ES-I3 (cell line): ENCODE measurements around the gene RACGAP1.
A peak's percentile ranks its signal among the peaks of the same experiment; 100 is the strongest.

Source experiments
- H3K36me3 ChIP-seq: 2 replicates; pipeline ENCODE4 v1.6.1; 2013; ENCODE audit warnings: mild to moderate bottlenecking, low read length, control low read depth, moderate library complexity; ENCODE audit not compliant: insufficient read depth
- H3K4me1 ChIP-seq: 2 replicates; pipeline ENCODE4 v1.6.1; 2013; ENCODE audit warnings: mild to moderate bottlenecking, control low read depth, low read length; ENCODE audit not compliant: insufficient read depth
- H3K9ac ChIP-seq: 2 replicates; pipeline ENCODE4 v1.6.1; 2013; ENCODE audit warnings: low read depth, mild to moderate bottlenecking, low read length, moderate library complexity
- H3K9me3 ChIP-seq: 2 replicates; pipeline ENCODE4 v1.6.1; 2013; ENCODE audit warnings: mild to moderate bottlenecking, low read length, moderate library complexity; ENCODE audit not compliant: control insufficient read depth, insufficient read depth

Gene RACGAP1

DNA sequence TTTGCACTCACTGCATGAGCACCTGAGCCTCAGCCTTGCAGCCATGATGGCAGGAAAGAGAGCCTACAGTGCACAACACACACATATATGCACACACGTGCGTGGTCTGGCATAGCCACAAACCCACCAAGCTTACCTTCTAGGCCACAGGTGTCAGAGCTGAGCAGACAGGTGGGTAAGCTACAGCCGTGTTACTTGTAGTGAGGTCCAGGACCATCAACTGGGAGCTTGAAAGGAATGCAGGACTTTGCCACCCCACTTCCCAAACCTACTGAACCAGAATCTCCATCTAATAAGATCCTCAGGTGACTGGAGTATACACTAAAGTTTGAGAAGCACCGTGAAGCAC is 34.8 kb upstream of the RACGAP1 start:
- no peaks in the 10 kb centered on the region; the same call in 1 of the 2 replicates for H3K9me3 ChIP-seq
- no peaks in the 10 kb centered on the region for H3K36me3 ChIP-seq
- no peaks in the 10 kb centered on the region for H3K4me1 ChIP-seq
- no peak overlapping the region for H3K9ac ChIP-seq

DNA sequence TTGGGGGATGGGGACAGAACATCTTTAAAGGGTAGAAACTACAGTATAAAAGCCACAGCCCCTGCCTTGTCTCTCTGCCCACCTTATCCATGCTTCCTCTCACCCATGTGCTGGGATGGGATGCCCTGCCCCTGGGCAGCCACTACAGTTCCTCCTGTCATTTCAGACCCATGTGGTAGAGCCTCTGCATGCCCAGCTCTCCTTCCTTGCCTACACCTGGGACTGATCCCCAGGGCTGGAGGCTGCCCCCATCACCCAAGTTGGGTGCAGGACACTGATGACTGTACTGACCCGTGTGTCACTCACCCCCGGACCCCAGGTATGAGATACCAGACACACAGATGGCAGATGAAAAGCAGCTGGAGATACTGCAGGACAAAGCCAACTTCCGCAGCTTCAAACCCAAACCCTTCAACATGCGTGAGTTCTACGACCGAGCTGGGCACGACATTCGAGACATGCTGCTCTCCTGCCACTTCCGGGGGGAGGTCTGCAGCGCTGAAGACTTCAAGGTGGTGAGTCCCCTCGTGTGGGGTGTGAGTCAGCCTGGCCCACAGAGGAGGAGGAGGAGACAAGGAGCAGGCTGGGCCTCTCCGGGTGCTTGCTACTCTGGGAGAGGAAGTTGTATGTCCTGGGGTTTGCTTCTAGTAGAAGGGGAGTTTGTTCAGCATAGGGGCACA is 34.3 kb upstream of the RACGAP1 start:
- no peaks in the 10 kb centered on the region for H3K4me1 ChIP-seq
- H3K36me3 ChIP-seq: no peaks in the 10 kb centered on the region
- no peak overlapping the region for H3K9ac ChIP-seq
- no peaks in the 10 kb centered on the region; the same call in 1 of the 2 replicates for H3K9me3 ChIP-seq

DNA sequence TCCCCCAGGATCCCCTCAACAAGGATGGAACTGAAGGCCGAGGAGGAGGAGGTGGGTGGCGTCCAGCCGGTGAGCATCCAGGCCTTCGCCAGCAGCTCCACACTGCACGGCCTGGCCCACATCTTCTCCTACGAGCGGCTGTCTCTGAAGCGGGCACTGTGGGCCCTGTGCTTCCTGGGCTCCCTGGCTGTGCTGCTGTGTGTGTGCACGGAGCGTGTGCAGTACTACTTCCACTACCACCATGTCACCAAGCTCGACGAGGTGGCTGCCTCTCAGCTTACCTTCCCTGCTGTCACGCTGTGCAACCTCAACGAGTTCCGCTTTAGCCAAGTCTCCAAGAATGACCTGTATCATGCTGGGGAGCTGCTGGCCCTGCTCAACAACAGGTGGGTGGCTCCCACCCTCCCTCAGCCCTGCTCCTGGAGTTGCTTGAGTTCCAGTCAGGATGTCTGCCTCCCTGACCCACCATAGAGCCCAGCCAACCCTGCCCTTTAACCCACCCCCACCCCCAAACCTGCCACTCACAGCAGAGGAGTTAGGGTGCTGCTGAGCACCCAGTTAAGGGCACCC is 33.5 kb upstream of the RACGAP1 start:
- Histone ChIP-seq H3K4me1 (no peaks in the 10 kb centered on the region), H3K36me3 (no peaks in the 10 kb centered on the region), H3K9me3 (no peaks in the 10 kb centered on the region; the same call in 1 of the 2 replicates), H3K9ac (no peak overlapping the region)

DNA sequence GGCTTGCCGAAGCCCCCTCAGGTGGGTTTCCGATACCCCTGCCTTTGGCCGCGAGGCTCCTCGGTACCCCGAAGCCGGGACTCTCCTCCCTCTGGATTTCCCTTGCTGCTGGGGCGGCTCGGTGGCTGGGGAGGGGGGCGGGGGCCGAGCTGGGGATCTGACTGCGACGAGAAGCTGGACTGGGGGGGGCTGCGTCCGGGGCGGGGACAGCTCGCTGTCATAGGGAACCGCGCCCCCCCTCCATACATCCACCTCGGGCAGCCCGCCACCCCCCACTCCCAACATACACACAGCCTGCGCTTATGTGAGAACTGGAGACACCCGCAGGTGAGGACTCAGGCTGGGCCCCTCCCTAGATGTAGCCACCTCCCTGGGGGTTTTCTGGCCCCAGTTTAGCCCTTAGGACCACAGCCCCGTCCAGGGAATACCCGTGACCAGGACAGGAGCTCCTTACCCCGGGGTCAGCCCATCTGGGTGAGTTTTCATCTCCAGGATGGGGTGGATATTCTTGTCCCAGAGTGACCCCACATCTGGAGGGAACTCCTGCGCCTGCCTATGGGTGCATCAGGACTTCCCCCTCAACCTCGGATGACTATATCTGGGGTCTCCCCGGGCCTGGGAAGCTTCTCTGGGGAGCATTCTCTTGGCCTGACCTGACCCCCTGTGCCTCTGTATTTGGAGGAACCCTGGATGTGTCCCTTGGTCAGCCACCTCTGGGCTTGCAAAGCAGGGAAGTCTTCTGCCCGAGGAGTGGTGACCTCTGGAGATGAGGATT is 32.8 kb upstream of the RACGAP1 start:
- peak overlapping the region; percentile 63; the same call in 1 of the 2 replicates for H3K9ac ChIP-seq

DNA sequence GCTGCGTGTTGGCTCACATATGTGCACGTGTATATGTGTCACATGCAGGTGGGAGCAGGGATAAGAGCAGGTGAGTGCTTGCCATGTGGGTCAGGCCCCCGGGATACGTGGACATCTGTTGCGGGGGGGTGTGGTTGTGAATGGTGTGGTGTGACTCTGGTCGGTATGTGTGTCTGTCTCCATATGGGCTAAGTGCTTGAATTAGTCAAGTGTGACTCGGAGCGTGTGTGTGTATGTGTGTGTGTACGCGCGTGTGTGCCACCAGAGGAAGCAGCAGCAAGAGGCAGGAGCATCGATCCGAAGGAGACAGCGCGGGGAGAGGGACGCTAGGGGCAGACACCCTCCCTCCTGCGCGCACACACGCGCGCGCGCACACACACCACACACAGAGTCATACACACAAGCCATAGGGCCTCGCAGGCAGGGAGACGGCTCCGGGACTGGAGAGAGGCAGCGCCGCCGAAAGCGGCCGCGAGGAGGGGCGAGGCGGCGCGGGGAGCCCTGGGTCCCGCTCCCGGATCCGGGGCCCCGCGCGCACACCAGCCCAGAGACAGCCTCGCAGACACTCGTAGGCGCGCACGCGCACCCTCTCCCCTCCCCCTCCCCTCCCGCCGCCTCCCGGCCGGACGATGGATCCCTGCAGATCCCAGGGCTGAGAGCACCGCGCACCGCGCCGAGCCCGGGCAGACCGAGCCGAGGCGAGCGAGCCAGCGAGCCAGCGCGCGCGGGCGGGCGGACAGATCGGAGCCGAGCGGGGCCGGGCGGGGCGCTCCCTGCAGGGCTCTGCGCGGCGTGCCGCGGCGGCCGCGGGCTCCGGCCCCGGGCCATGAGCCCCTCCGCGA is 31.9 kb upstream of the RACGAP1 start, which contains the start of gene ASIC1:
Gene ASIC1, plus strand, starts transcription at position 597 of the 842 bp plus-strand sequence. CDS start 1,171 bp downstream, outside the sequence.
- Histone ChIP-seq H3K36me3 (no peaks in the 10 kb centered on the region), H3K9ac (peak within 1 kb of the TSS; percentile 63; the same call in 1 of the 2 replicates), H3K9me3 (no peaks in the 10 kb centered on the region; the same call in 1 of the 2 replicates), H3K4me1 (no peaks in the 10 kb centered on the region)

More for the DNA sequence above, 32.8 kb upstream of the RACGAP1 start:
- H3K4me1 ChIP-seq: no peaks in the 10 kb centered on the region
- no peaks in the 10 kb centered on the region for H3K36me3 ChIP-seq
- H3K9me3 ChIP-seq: no peaks in the 10 kb centered on the region; the same call in 1 of the 2 replicates

DNA sequence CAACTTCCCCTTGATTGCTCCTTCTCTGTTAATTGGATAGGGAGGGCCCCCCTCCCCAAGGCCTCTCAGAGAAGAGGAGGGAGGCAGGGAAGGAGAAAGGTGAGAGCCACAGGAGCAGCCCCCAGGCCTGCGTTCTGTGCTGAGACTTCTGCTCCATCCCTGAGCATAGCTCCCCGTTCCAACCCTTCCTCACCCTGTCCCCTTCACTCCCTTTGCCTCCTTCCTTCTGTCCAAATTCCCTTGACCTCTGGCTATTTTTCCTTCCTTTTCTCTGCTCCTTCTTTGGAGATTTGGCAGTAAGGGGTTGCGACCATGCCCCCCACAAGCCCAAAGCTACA is 31.3 kb upstream of the RACGAP1 start:
- H3K9me3 ChIP-seq: no peaks in the 10 kb centered on the region; the same call in 1 of the 2 replicates
- no peaks in the 10 kb centered on the region for H3K4me1 ChIP-seq
- H3K36me3 ChIP-seq: no peaks in the 10 kb centered on the region
- H3K9ac ChIP-seq: peak overlapping the region; percentile 63; the same call in 1 of the 2 replicates

DNA sequence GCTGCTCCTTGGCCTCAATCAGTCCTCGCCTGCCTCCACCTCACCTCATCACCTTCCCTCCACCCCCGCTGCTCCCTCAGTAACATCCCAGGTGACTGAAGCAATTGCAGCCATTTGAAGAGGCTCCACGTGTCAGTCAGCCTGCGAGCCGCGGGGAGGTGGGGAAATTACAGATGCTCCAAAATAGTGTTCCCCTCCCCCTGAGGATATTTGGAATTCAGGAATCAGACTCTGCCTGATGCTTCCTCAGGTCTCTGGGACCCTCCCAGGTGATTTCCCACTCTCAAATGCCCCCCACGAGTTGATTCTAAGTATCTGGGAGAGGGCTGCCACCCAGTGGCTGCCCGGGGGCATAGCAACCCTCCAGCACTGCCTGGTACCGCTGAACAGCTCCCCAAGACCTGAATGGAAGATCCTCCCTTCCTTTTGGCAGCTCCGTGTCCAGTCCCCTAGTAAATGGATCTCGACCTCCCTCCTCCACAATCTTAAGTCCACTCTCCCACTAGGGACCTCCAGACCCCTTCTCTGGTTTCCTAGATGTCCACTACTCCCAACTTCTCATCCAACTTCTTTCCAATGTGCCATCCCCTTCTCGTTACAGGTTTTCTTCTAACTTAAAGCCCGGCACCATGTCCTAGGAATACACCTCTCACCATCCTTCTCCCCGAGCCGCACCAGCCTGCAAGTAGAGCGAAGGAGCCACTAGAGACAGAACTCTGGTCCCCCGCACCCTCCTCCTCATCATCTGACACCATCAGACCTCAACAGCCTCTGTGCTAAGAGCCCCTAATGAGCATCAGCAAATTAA is 30.7 kb upstream of the RACGAP1 start:
- no peaks in the 10 kb centered on the region for H3K9me3 ChIP-seq
- no peaks in the 10 kb centered on the region for H3K36me3 ChIP-seq
- H3K4me1 ChIP-seq: no peaks in the 10 kb centered on the region
- peak overlapping the region; percentile 63; the same call in 1 of the 2 replicates for H3K9ac ChIP-seq

DNA sequence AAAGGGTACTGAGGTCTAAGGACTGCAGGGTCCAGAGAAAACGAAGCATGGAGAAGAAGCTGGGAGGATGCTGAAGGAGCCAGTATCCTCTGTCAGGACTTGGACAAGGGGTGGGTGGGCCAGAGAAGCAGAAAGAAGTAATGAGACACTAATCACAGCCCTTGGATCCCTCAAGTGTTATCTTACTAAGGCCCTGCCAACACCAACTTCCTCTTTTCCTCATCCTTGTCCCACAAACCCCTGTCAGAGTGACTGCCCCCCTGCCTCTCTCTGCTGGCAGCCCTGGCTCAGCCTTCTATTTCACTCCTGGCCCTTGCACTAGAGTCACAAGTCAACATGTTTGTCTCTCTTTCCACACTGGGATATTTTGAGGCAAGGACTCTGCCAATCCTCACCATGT is 28.3 kb upstream of the RACGAP1 start:
- H3K4me1 ChIP-seq: no peaks in the 10 kb centered on the region
- H3K9ac ChIP-seq: no peak overlapping the region
- no peaks in the 10 kb centered on the region for H3K9me3 ChIP-seq
- no peaks in the 10 kb centered on the region for H3K36me3 ChIP-seq

DNA sequence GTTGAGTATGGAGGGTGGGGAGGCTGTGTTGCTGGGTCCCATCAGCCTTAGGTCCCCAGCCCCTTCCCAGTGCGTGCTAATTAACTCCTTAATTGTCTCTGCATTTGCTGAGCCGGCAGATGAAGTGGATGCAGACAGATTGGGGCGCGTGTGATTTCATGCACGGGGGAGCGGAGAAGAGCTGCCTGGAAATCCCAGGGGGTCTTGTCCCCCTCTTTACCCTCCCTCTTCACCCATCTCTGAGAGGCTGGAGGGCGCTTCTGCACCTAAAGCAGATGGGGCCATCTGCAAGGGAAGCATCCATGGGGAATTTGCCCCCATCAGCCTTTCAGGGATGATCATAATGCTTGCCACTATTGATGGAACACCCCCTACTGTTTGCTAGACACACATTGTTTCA is 27.7 kb upstream of the RACGAP1 start:
- Histone ChIP-seq H3K9me3 (no peaks in the 10 kb centered on the region), H3K36me3 (no peaks in the 10 kb centered on the region), H3K9ac (no peak overlapping the region), H3K4me1 (no peaks in the 10 kb centered on the region)

DNA sequence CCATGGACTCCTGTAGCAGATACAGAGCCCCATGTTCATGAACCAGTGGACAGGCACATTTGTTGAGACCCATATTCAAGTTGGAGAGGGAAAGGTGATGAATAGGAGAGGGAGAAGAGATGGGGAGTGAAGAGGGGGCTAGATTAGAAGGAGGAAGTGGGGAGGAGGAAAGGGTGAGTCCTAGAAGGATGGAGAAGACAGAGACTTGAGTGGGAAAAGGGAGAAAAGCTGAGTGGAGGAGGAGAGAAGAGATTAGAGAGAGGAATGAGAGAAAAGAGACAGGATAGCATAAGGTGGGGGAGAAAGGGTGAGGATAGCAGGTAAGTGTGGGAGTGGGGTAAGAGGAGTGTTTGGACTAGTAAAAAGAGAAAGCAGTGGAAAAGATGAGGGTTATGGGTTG is 27.2 kb upstream of the RACGAP1 start:
- Histone ChIP-seq H3K4me1 (no peaks in the 10 kb centered on the region), H3K9ac (no peak overlapping the region), H3K9me3 (no peaks in the 10 kb centered on the region), H3K36me3 (no peaks in the 10 kb centered on the region)

DNA sequence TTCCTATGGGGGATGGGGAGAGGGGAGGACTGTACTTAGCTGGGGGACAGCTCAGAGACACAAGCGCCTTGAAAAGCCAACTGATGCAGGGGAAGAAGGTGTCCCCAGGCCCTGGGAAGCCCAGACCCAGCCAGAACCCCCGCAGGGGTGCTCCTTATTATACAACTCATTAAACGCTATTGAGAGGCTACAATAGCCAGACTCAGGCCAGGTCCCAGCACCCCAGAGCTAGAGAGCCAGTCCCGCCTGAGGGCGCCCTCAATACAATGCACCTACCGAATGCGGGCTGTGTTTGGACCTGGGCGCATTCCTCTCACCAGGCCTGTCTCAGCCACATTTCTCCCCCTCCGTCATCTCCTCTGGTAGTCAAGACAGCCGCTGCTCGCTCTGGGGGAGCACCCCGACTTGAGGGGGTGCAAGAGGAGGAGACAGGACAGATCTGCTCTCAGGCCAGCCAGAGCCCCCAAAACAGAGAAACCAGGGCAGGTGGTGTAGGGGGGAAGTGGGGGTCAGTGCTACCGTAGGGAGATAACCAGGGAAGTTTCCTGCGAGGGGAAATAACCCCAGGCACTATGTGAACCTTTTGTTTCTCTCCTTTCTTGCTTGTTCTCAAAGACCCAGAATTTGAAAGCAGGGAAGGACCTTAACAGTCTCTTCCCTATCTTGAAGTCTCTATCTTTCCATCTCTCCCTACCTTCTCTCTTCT is 26.0 kb upstream of the RACGAP1 start:
- no peak overlapping the region; the same call in 1 of the 2 replicates for H3K9ac ChIP-seq
- no peaks in the 10 kb centered on the region for H3K9me3 ChIP-seq
- H3K4me1 ChIP-seq: no peaks in the 10 kb centered on the region
- no peaks in the 10 kb centered on the region for H3K36me3 ChIP-seq

DNA sequence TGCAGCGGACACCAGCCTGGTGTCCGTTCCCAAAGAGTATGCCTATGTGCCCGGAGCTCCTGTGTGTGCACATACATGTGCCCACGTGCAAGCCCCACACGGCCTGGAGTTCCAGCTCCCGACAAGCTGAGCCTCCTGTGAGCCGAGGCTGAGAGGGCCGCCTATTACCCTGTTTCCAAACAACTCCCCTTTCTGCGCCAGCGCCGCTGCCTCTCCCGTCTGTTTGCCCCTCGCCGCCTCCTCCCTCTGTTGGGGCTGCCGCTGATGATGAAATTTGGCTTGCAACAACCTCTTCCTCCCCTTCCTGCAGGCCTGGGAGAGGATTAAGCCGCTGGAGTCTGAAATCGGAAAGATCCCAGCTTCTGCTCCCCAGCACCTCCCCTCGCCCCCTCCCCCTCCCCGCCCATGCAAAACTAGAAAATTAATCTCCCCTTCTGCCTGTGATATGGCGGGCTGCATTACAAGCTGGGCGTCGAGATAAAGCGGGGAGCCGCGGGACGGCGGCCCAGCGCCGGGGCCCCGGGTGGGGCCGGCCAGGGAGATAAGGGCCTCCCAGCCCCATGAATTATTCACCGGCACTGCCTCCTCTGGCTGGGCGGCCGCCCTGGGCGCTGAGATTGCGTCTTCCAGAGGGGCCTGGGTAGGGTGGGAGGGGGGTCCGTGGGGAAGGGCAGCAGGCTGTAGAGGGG is 25.3 kb upstream of the RACGAP1 start:
- peak overlapping the region; percentile 53; the same call in 1 of the 2 replicates for H3K9ac ChIP-seq
- no peaks in the 10 kb centered on the region for H3K36me3 ChIP-seq
- H3K9me3 ChIP-seq: no peaks in the 10 kb centered on the region
- no peaks in the 10 kb centered on the region for H3K4me1 ChIP-seq

DNA sequence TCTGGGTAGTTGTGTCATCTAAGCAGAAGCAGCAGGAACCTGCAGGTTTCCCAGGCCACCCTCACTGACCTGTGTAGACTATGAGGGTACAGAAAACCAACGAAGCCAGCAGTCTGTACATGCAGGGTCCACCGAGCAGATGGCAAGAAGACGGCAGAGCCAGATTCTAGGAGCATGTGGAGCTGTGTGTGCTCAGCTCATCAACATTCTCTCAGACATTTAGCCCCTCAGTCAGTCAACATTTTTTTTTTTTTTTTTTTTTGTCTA is 24.8 kb upstream of the RACGAP1 start:
- no peaks in the 10 kb centered on the region for H3K9me3 ChIP-seq
- no peaks in the 10 kb centered on the region for H3K36me3 ChIP-seq
- H3K4me1 ChIP-seq: no peaks in the 10 kb centered on the region
- peak overlapping the region; percentile 53; the same call in 1 of the 2 replicates for H3K9ac ChIP-seq
